ENCODE measurements around the gene METTL24.

METTL24 gene

GRCh38 chr6:110357664-110358552 is at the start of gene METTL24:
TSS of gene METTL24 (minus strand) at chr6:110358349. CDS start at chr6:110358272, 77 bp downstream.
- DNase-seq: peak in 1 of 2 donors; percentile 6

GRCh38 chr6:110404607-110405006 is 46.5 kb upstream of the METTL24 start:
- DNase-seq: no peak

- no peak for DNase-seq
Measured at GRCh38 chr6:110401585-110402176, 43.5 kb upstream of the METTL24 start.

GRCh38 chr6:110400208-110400607 is 42.1 kb upstream of the METTL24 start:
- DNase-seq: no peak

GRCh38 chr6:110399219-110400071 is 41.3 kb upstream of the METTL24 start:
- DNase-seq: no peak

- no peak for DNase-seq
Measured at GRCh38 chr6:110398778-110399177, 40.6 kb upstream of the METTL24 start.

- DNase-seq: no peak
Measured at GRCh38 chr6:110395221-110395620, 37.1 kb upstream of the METTL24 start.

GRCh38 chr6:110394409-110394808 is 36.3 kb upstream of the METTL24 start:
- no peak for DNase-seq

- no peak for DNase-seq
Measured at GRCh38 chr6:110392727-110393126, 34.6 kb upstream of the METTL24 start.

GRCh38 chr6:110390404-110390803 is 32.3 kb upstream of the METTL24 start:
- no peak for DNase-seq

- DNase-seq: no peak
Measured at GRCh38 chr6:110389689-110390382, 31.7 kb upstream of the METTL24 start.

- no peak for DNase-seq
Measured at GRCh38 chr6:110387986-110388385, 29.8 kb upstream of the METTL24 start.

- no peak for DNase-seq
Measured at GRCh38 chr6:110385458-110385863, 27.3 kb upstream of the METTL24 start.

- DNase-seq: no peak
Measured at GRCh38 chr6:110378552-110378951, 20.4 kb upstream of the METTL24 start.

- no peak for DNase-seq
Measured at GRCh38 chr6:110369066-110369465, 10.9 kb upstream of the METTL24 start.

- no peak for DNase-seq
Measured at GRCh38 chr6:110368284-110368683, 10.1 kb upstream of the METTL24 start.

GRCh38 chr6:110367825-110368224 is 9.7 kb upstream of the METTL24 start:
- no peak for DNase-seq

- DNase-seq: no peak
Measured at GRCh38 chr6:110366975-110367374, 8.8 kb upstream of the METTL24 start.

GRCh38 chr6:110366256-110366655 is 8.1 kb upstream of the METTL24 start:
- no peak for DNase-seq

GRCh38 chr6:110364364-110365105 is 6.4 kb upstream of the METTL24 start:
- DNase-seq: no peak

- no peak for DNase-seq
Measured at GRCh38 chr6:110363748-110364147, 5.6 kb upstream of the METTL24 start.

- no peak for DNase-seq
Measured at GRCh38 chr6:110360676-110361075, 2.5 kb upstream of the METTL24 start.

All from CD4-positive, alpha-beta T cell treated with Interleukin-1 beta for 1 hour (primary cell).